Testis (tissue), 5 donors: ENCODE results near the gene ELOVL2. TPM values are rescaled to one million over a fixed set of nuclear protein-coding genes. Genes with fewer than 3 reads are reported as not detected.
"Not testable (repeated sequence)": the region's sequence is repeated elsewhere in the genome, so short reads cannot be mapped to it uniquely, and the experiment has no call there.

Experiments used
- DNase-seq: peaks from one replicate; pipeline ENCODE4 v3.0.0-alpha.2; 2019
- H3K27ac ChIP-seq, 2 donors: fragments of 200-600 bp; sonication (generic); one replicate each; pipeline ENCODE4 v1.5.1; 2019
- H3K27me3 ChIP-seq: fragments of 200-600 bp; sonication (generic); one replicate; pipeline ENCODE4 v1.5.1; 2019
- H3K36me3 ChIP-seq: fragments of 200-600 bp; sonication (generic); one replicate; pipeline ENCODE4 v1.5.1; 2017; ENCODE audit warnings: low read depth; ENCODE audit errors: missing control alignments
- H3K4me1 ChIP-seq: fragments of 200-600 bp; sonication (generic); one replicate; pipeline ENCODE4 v1.5.1; 2019
- H3K4me3 ChIP-seq, 2 donors: fragments of 200-600 bp; sonication (generic); one replicate each; pipeline ENCODE4 v1.5.1; 2017 to 2019
- H3K9me3 ChIP-seq: fragments of 200-600 bp; sonication (generic); one replicate; pipeline ENCODE4 v1.5.1; 2017
- POLR2A ChIP-seq: fragments of 450-650 bp; IDR thresholded peaks from one replicate; pipeline ENCODE4 v1.6.1; 2017; ENCODE audit warnings: antibody characterized with exemption, mild to moderate bottlenecking, moderate library complexity
- WGBS, 2 donors: methylation state at CpG; one replicate each; pipeline ENCODE4 v1.1.5; 2018; 5-methylcytosine and 5-hydroxymethylcytosine counted together
- intact Hi-C: fragments of 100-400 bp; cut with DNase I; formaldehyde crosslinking; loops from one replicate; pipeline ENCODE4 v1.15.1; 2023; ENCODE audit warnings: low total_unique reads
- long read RNA-seq, 2 donors: transcript quantifications; one replicate each; lab custom pipeline, GENCODE V29; 2026
- polyA plus RNA-seq: library from polyadenylated mRNA; stranded (reverse); fragments of 350-450 nt; fragmentation: Illumina TruSeq; extraction: RNeasy Lipid Tissue Mini Kit (QIAGEN cat#74804); gene quantifications from one replicate; pipeline ENCODE4 v1.2.3, GENCODE V29; 2014; ENCODE audit warnings: low read depth, low replicate concordance; ENCODE audit not compliant: insufficient read depth
- total RNA-seq, 2 donors: library from RNA; depleted of rRNA; stranded (reverse); fragments of >200 nt; gene quantifications; one replicate each; pipeline ENCODE4 v1.2.3, GENCODE V29; 2016
- TF ChIP-seq, protein P1 (sequence below), 3 experiments: fragments of 450-650 bp in 2 of 3; fragments of 200-600 bp in 1 of 3; sonication (generic) in 1 of 3; IDR thresholded peaks; one replicate each; pipeline ENCODE4 v1.5.1; 2016 to 2019; ENCODE audit warnings: antibody characterized with exemption in 3 of 3, mild to moderate bottlenecking in 2 of 3, moderate library complexity in 1 of 3

The ELOVL2 gene, protein sequence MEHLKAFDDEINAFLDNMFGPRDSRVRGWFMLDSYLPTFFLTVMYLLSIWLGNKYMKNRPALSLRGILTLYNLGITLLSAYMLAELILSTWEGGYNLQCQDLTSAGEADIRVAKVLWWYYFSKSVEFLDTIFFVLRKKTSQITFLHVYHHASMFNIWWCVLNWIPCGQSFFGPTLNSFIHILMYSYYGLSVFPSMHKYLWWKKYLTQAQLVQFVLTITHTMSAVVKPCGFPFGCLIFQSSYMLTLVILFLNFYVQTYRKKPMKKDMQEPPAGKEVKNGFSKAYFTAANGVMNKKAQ
- total RNA-seq (10 to 100 TPM; 25.0 to 30.7 TPM), polyA plus RNA-seq (26.7 TPM)
- long read RNA-seq, donor 1, transcript ELOVL2-201 (8 exons, 3,997 nt) = major isoform, 19 of 38 reads
- long read RNA-seq, donor 1, partial matches to known transcripts = 19 of 38 reads
- long read RNA-seq, donor 1, other reads (novel, unspliced or antisense) = 0 of 38 reads
- long read RNA-seq, donor 2, partial matches to known transcripts = 0 of 4 reads
- long read RNA-seq, donor 2, other reads (novel, unspliced or antisense) = 0 of 4 reads

DNA sequence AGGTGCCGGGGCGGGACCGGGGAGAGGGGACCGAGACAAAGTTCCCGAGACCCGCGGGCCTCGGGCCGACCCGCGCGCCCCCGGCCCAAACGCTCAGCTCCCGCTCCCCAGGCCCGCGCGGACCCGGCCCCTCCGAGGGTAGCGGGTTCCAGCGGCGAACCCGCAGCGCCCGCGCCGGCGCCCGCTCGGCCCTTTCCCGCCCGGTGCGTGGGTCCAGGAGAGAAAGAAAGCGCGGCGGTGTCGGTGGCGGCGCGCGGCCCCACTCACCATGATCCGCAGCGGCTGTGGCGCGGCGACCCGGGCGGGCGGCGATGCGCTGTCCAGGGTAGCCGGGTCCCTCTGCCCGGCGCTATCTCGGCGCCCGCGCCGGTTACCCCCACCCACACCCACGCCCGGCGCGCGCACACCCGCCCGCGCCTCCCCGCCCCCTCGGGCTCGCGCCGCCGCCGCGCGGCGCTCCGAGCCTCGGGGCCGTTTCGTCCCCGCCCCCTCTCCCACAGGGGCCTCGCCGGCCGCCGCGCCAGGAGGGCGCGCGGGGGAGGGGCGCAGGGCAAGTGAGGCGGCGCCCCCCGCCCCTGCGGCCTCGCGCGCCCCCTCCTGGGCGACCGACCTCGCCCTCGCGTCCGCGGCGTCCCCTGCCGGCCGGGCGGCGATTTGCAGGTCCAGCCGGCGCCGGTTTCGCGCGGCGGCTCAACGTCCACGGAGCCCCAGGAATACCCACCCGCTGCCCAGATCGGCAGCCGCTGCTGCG, at the start of gene ELOVL2:
Gene ELOVL2 (minus strand): TSS at position 345 of the 751 bp plus-strand sequence. CDS start 75 bp downstream, at position 270.
- Histone ChIP-seq H3K4me1 (peaks cover 3% of the 10 kb centered on the region), H3K27ac (peak within 1 kb of the TSS; percentile 76 to 84), H3K9me3 (no peaks in the 10 kb centered on the region), H3K36me3 (no peaks in the 10 kb centered on the region), H3K4me3 (peak within 1 kb of the TSS; percentile 69 to 75), H3K27me3 (no peaks in the 10 kb centered on the region)
- peak; percentile 77 for DNase-seq
- intact Hi-C loops = no loop called here
- TF ChIP-seq, protein P1, sequence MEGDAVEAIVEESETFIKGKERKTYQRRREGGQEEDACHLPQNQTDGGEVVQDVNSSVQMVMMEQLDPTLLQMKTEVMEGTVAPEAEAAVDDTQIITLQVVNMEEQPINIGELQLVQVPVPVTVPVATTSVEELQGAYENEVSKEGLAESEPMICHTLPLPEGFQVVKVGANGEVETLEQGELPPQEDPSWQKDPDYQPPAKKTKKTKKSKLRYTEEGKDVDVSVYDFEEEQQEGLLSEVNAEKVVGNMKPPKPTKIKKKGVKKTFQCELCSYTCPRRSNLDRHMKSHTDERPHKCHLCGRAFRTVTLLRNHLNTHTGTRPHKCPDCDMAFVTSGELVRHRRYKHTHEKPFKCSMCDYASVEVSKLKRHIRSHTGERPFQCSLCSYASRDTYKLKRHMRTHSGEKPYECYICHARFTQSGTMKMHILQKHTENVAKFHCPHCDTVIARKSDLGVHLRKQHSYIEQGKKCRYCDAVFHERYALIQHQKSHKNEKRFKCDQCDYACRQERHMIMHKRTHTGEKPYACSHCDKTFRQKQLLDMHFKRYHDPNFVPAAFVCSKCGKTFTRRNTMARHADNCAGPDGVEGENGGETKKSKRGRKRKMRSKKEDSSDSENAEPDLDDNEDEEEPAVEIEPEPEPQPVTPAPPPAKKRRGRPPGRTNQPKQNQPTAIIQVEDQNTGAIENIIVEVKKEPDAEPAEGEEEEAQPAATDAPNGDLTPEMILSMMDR (IDR thresholded peaks at IDR 0.05) = peak; percentile 67 to 98 (median 92)
- no peak for TF ChIP-seq POLR2A
- WGBS, 2 donors = 6% methylated on average over 6 of the region's 124 CpGs; no CpG with 5 or more reads in 1 of the 2 donors

DNA sequence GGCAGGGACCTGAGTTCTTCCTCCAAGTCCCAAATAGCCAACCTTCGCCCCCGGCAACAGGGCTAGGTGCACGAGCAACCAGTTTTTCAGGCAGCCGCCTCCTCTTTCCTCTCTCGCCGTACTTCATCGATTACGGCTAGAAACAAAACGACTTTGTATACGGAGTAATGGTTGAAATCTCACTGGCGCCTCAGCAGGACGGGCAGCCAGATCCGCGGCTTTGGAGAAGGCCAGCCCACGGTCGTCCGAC, 49.2 kb upstream of the ELOVL2 start:
- WGBS, 2 donors = 0% methylated on average over 16 to 17 of the region's 17 CpGs
- Histone ChIP-seq H3K27me3 (no peaks in the 10 kb centered on the region), H3K4me1 (peaks cover 9% of the 10 kb centered on the region), H3K9me3 (no peaks in the 10 kb centered on the region), H3K36me3 (no peaks in the 10 kb centered on the region), H3K4me3 (peak overlapping the region; percentile 79 to 95), H3K27ac (peak overlapping the region; percentile 94 to 98)
- no peak for DNase-seq
- intact Hi-C loops = no loop called here
- TF ChIP-seq, protein P1 (IDR thresholded peaks at IDR 0.05) = no peak
- TF ChIP-seq POLR2A = no peak

DNA sequence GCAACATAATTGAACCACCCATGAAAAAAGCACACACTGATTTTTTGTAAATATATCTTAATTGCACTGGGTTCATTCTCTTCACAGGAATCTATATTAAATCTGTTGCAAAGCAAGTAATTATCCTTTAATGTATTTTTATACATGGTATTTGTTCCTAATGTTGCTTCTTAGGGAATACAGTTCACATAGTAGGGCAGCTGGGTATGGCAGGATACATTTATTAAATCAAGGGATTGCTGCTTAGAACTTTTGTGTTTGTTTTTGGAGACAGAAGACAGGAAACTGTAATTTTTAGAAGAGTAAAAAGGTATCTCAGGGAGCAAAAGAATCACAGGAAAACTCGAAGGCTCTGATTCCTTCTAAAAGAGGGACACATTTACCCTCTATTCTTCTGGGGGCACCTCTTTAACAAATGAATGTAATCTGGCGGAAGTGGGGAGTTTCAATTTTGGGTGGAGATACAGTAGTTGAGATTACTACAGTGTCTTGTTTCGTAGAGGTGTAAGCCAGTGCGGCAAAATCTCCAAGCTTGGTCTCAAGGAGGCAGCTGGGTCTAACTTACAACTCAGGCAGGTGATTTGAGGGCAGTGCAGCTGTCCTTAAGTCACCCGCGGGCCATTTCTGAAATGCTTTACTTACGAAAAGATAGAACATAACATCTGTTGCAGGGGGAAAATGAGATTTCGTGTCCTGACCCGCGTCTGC, 48.7 kb upstream of the ELOVL2 start:
- intact Hi-C loops = no loop called here
- DNase-seq = peak; percentile 76
- Histone ChIP-seq H3K27me3 (no peaks in the 10 kb centered on the region), H3K4me1 (peaks cover 9% of the 10 kb centered on the region), H3K4me3 (peak overlapping the region; percentile 79 to 95), H3K9me3 (no peaks in the 10 kb centered on the region), H3K36me3 (no peaks in the 10 kb centered on the region), H3K27ac (peak overlapping the region; percentile 94 to 98)
- TF ChIP-seq, protein P1 (IDR thresholded peaks at IDR 0.05) = no peak
- TF ChIP-seq POLR2A = no peak
- 1 to 2% methylated on average over 10 of the region's 10 CpGs for WGBS, 2 donors

DNA sequence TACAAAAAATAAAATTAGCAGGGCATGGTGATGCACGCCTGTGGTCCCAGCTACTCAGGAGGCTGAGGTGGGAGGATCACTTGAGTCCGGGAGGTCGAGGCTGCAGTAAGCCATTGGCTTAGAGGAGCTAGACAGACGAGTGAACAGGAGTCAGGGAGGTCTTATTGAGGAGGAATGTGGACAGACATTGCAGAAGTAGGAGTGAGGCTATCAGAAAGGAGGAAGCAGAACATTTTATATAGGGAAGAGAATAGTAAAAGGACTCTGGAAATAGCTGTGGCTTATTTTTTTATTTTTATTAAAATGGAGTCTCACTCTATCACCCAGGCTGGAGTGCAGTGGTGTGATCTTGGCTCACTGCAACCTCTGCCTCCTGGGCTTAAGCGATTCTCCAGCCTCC, 47.0 kb upstream of the ELOVL2 start:
- WGBS, 2 donors = 92 to 93% methylated on average over 5 of the region's 5 CpGs
- DNase-seq, H3K27ac ChIP-seq, H3K9me3 ChIP-seq, H3K4me1 ChIP-seq, intact Hi-C loops, H3K4me3 ChIP-seq, H3K27me3 ChIP-seq, H3K36me3 ChIP-seq: not testable (repeated sequence)

DNA sequence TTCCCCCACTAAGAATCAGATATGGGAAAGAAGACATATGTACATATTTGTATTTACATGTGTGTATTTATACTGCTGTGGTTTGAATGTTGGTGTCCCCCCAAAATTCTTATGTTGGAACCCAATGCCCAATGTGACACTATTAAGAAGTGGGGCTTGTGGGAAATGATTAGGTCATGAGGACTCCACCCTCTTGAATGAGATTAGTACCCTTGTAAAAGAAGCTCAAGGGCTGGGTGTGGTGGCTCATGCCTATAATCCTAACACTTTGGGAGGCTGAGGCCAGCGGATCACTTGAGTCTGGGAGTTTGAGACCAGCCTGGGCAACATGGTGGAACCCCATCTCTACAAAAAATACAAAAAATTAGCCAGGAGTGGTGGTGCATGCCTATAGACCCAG, 45.6 kb upstream of the ELOVL2 start:
- 78 to 96% methylated on average over 1 of the region's 1 CpG for WGBS, 2 donors
- Histone ChIP-seq H3K4me3 (no peak overlapping the region), H3K27ac (no peak overlapping the region), H3K9me3 (no peaks in the 10 kb centered on the region), H3K27me3 (no peaks in the 10 kb centered on the region), H3K4me1 (peaks cover 2% of the 10 kb centered on the region), H3K36me3 (no peaks in the 10 kb centered on the region)
- DNase-seq = no peak
- intact Hi-C loops = no loop called here
- TF ChIP-seq, protein P1 (IDR thresholded peaks at IDR 0.05) = no peak
- no peak for TF ChIP-seq POLR2A

DNA sequence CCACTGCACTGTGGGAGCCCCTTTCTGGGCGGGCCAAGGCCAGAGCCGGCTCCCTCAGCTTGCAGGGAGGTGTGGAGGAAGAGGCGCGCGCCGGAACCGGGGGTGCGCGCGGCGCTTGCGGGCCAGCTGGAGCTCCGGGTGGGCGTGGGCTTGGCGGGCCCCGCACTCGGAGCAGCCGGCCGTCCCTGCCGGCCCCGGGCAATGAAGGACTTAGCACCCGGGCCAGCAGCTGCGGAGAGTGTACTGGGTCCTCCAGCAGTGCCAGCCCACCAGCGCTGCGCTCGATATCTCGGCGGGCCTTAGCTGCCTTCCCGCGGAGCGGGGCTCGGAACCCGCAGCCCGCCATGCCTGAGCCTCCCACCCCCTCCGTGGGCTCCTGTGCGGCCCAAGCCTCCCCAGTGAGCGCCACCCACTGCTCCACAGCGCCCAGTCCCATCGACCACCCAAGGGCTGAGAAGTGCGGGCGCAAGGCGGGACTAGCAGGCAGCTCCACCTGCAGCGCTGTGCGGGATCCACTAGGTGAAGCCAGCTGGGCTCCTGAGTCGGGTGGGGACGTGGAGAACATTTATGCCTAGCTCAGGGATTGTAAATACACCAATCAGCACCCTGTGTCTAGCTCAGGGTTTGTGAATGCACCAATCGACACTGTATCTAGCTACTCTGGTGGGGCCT, 43.2 kb upstream of the ELOVL2 start:
- H3K27me3 ChIP-seq, H3K9me3 ChIP-seq, H3K4me1 ChIP-seq, H3K27ac ChIP-seq, intact Hi-C loops, H3K36me3 ChIP-seq: not testable (repeated sequence)
- WGBS, 2 donors = 62 to 81% methylated on average over 17 to 47 of the region's 47 CpGs
- peak; percentile 52 for DNase-seq
- H3K4me3 ChIP-seq = peak overlapping the region in 1 of 2 donors; percentile 47
